ENCODE data around the gene ZIC4.

The ZIC4 gene

DNA sequence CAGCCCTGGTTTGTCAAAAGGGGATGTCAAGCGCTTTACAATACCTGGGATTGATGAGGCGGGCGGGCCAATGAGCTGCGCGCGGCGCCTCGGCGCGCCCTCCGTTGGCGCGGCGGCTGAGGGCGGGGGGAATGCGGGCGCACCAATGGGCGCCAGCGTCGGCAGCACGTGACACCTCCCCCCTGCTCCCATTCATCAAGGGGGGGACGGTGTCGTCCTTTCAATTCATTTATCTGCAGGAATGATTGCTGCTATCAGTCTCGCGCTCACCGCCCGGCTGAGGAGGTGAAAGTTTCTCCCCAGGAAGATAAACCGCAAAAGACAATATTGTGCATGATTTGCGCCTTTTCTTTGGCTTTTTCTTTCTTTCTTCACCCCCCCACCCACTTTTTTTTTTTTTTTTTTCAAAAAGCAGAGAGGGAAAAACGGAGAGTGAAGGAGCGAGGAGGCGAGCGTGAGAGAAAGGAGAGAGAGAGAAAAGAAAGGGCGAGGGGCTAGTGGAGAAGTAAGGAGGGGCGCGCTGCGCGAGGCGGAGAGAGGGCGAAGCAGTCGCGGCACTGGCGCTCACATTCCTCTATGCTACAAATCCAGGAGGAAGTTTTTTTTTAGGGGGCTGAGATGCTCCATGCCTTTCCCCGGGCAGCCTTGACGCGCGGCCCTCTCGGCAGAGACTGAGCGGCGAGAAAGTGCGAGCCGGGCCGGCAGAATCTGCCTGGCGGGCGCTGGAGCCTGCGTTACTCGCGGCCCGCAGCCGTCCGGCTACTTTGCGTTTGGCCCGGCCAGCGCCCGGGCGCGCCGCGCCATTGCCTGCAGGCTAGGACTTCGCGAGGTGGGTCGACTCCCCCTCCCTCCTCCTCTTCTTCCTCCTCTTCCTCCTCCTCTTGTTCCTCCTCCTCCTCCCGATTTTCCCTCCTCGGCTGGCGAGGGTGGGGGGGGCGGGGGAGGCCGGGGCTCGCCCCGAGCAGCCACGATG, 3.1 kb upstream of the ZIC4 start, which contains the start of gene ZIC1:
Gene ZIC1, plus strand, starts transcription at position 223 of the 973 bp plus-strand sequence. Its CDS starts 748 bp downstream, at position 971.
- peak; percentile 69 for DNase-seq
- no peaks in the 10 kb centered on the region for H3K36me3 Mint-ChIP-seq (ENCODE audit: low read depth)
- peaks cover 54% of the 10 kb centered on the region for H3K4me1 Mint-ChIP-seq
- H3K27me3 Mint-ChIP-seq (ENCODE audit: low read depth, poor library complexity) = peaks cover 100% of the 10 kb centered on the region
- H3K4me3 Mint-ChIP-seq = peak within 1 kb of the TSS; percentile 81
- H3K9me3 Mint-ChIP-seq = no peaks in the 10 kb centered on the region
- peak within 1 kb of the TSS; percentile 87 for H3K27ac Mint-ChIP-seq
- TF ChIP-seq CTCF (IDR thresholded peaks at IDR 0.05) = no peak

DNA sequence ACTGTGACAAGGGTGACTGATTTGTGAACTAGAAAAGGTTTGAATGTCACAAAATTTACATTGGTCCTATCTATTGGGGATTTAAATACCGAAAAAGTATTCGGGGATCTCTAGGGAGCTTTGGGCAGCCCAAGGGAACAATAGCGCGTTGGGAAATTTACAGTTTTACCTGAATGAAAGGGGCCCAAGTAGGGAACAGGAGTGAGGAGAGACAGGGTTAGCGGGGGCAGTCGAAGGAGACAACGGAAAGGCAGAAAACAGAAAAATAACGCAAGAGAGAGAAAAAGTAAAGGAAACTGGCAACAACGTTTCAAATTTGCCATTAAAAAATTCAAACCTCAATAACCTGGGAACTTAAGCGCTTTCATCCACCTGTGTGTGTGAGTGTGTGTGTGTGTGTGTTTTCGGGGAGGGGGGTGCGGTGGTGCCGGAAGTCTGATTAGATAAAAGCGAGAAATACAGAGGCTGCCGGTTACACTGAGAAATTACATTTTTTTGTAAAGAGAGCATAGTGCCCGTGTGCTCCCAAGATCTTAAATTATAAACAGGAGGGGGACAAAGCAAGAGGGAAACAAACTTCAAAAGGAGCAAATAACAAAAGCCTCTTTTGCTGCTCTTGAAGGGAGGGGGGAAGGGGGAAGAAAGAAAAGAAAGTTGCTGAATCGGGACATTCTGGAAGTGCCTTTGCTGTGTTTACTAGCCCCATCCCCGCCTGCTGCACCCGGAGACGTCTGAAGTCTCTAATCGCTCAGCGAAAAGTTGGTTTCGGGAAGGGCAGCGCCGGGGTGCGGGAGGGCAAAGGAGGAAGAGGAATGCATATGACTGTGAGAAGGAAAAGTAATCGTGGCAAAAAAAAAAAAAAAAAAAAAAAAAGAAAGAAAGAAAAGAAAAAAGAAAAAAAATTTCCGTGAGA, 2.1 kb upstream of the ZIC4 start:
- H3K4me3 Mint-ChIP-seq = peak overlapping the region; percentile 73
- no peak for TF ChIP-seq CTCF (IDR thresholded peaks at IDR 0.05)
- no peaks in the 10 kb centered on the region for H3K36me3 Mint-ChIP-seq (ENCODE audit: low read depth)
- H3K9me3 Mint-ChIP-seq = no peaks in the 10 kb centered on the region
- peak overlapping the region; percentile 68 for H3K27ac Mint-ChIP-seq
- H3K27me3 Mint-ChIP-seq (ENCODE audit: low read depth, poor library complexity) = peaks cover 100% of the 10 kb centered on the region
- no peak for DNase-seq
- peaks cover 58% of the 10 kb centered on the region for H3K4me1 Mint-ChIP-seq

DNA sequence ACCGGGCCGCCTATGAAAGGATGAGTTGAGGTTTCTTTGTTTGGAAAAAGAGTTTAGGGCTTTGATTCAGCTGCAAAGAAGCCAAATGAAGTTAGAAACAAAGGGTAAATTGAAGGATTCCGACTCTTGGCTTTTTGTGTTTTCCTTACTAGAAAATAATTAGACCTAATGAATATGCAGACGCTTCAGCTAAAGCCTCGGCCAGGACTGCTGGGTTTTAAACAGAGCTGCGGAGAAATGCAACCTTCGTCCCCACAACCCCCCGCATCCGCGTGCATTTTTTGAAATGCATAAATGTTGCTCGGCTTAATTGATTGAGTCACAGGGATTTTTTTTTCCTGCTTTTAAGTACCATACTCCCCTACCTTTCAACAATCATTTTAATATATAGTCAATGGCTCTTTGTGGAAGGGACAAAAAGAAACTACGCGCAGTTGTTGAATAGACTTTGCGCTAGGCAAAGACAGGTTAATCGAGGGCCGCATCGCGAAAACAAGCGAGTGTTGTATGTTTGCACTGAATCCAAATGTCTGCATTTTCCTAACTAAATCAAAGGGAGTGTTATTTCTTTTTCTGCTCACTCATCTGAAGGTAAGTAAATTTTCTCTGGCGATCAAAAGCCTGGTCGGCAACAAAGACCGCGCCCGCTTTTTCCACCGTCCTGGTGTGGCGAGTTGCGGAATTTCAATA, 1.3 kb upstream of the ZIC4 start:
- Mint-ChIP-seq H3K4me3 (peak overlapping the region; percentile 73), H3K36me3 (ENCODE audit: low read depth) (no peaks in the 10 kb centered on the region), H3K9me3 (no peaks in the 10 kb centered on the region), H3K27me3 (ENCODE audit: low read depth, poor library complexity) (peaks cover 100% of the 10 kb centered on the region), H3K27ac (peak overlapping the region; percentile 68), H3K4me1 (peaks cover 57% of the 10 kb centered on the region)
- DNase-seq = no peak
- no peak for TF ChIP-seq CTCF (IDR thresholded peaks at IDR 0.05)

DNA sequence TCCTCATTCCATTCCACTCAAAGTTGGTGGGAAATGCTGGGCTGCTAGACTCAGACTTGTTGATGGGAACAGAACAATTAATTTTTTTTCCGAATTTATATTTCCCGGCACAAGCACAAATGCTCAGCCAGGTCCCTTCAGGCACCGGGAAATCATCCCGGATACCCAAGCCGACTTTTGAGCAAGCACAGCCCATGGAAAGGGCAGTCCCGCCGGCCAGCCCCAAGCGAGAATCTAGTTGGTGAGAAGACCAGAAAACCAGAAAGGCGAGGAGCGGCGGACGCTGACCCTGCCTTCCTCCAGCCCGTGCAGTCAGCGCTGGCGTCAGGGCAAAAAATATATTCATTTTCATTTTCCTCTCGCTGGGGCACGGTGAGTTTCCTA, 763 bp upstream of the ZIC4 start:
- TF ChIP-seq CTCF (IDR thresholded peaks at IDR 0.05) = no peak
- peaks cover 100% of the 10 kb centered on the region for H3K27me3 Mint-ChIP-seq (ENCODE audit: low read depth, poor library complexity)
- no peaks in the 10 kb centered on the region for H3K9me3 Mint-ChIP-seq
- peaks cover 57% of the 10 kb centered on the region for H3K4me1 Mint-ChIP-seq
- peak overlapping the region; percentile 73 for H3K4me3 Mint-ChIP-seq
- no peak for DNase-seq
- H3K36me3 Mint-ChIP-seq (ENCODE audit: low read depth) = no peaks in the 10 kb centered on the region
- H3K27ac Mint-ChIP-seq = no peak overlapping the region

- Mint-ChIP-seq H3K4me1 (peaks cover 47% of the 10 kb centered on the region), H3K36me3 (ENCODE audit: low read depth) (no peaks in the 10 kb centered on the region), H3K4me3 (peak overlapping the region; percentile 40), H3K9me3 (no peaks in the 10 kb centered on the region), H3K27ac (no peak overlapping the region), H3K27me3 (ENCODE audit: low read depth, poor library complexity) (peaks cover 100% of the 10 kb centered on the region)
- TF ChIP-seq CTCF (IDR thresholded peaks at IDR 0.05) = no peak
- DNase-seq = no peak
These were observed 914 bp downstream of the ZIC4 start for GRCh38 chr3:147405231-147406027.
